HG02763 (cell line): ENCODE results near the gene KRTAP5-10.
"Not testable (repeated sequence)": the region's sequence is repeated elsewhere in the genome, so short reads cannot be mapped to it uniquely, and the experiment has no call there.

Experiments
- ATAC-seq: cut with Tn5 transposase; IDR thresholded peaks from one replicate; pipeline ENCODE4 v1.9.1; 2021; ENCODE audit warnings: mild to moderate bottlenecking, moderate library complexity; ENCODE audit not compliant: unreplicated experiment

KRTAP5-10 gene

GRCh38 chr11:71607520-71608216 is 42.3 kb downstream of the KRTAP5-10 start:
- not testable (repeated sequence) for ATAC-seq

GRCh38 chr11:71608272-71608671 is 42.9 kb downstream of the KRTAP5-10 start:
- ATAC-seq = not testable (repeated sequence)

- not testable (repeated sequence) for ATAC-seq
These were observed 46.0 kb downstream of the KRTAP5-10 start for GRCh38 chr11:71611218-71611910.

GRCh38 chr11:71613931-71614330 is 48.6 kb downstream of the KRTAP5-10 start:
- not testable (repeated sequence) for ATAC-seq

- not testable (repeated sequence) for ATAC-seq
These were observed 49.1 kb downstream of the KRTAP5-10 start for GRCh38 chr11:71614366-71614917.

- not testable (repeated sequence) for ATAC-seq
These were observed 49.6 kb downstream of the KRTAP5-10 start for GRCh38 chr11:71615003-71615402.
